GM23338 (cell line): ENCODE results near the gene FBF1. TPM values are rescaled to one million over a fixed set of nuclear protein-coding genes. Genes with fewer than 3 reads are reported as not detected.
"Not testable (repeated sequence)": the region's sequence is repeated elsewhere in the genome, so short reads cannot be mapped to it uniquely, and the experiment has no call there.

Experiments used
- ATAC-seq: fragments of 200-7000 bp; cut with Tn5 transposase; 3 replicates; pipeline ENCODE4 v1.9.1; 2020
- DNase-seq: peaks from one replicate; pipeline ENCODE4 v3.0.0-alpha.2; 2015; ENCODE audit warnings: low spot score
- H2AFZ ChIP-seq: fragments of 200-600 bp; sonication (generic); 2 replicates; pipeline ENCODE4 v1.8.0; 2016; ENCODE audit warnings: antibody characterized with exemption, mild to moderate bottlenecking, moderate library complexity
- H3F3A ChIP-seq: fragments of 200-600 bp; sonication (generic); replicated peaks from 2 replicates; pipeline ENCODE4 v1.8.0; 2017; ENCODE audit warnings: antibody characterized with exemption, mixed run types, low read depth
- H3K27ac ChIP-seq: fragments of 200-600 bp; sonication (generic); 2 replicates; pipeline ENCODE4 v1.6.1; 2016; ENCODE audit warnings: low read depth
- H3K27me3 ChIP-seq: fragments of 200-600 bp; sonication (generic); 2 replicates; pipeline ENCODE4 v1.8.0; 2016; ENCODE audit warnings: mild to moderate bottlenecking, mixed run types, moderate library complexity; ENCODE audit not compliant: insufficient read depth
- H3K36me3 ChIP-seq: fragments of 200-600 bp; sonication (generic); 2 replicates; pipeline ENCODE4 v1.8.0; 2016; ENCODE audit warnings: mild to moderate bottlenecking; ENCODE audit not compliant: insufficient read depth
- H3K4me1 ChIP-seq: fragments of 200-600 bp; sonication (generic); 2 replicates; pipeline ENCODE4 v1.8.0; 2016; ENCODE audit warnings: mild to moderate bottlenecking, moderate library complexity; ENCODE audit not compliant: insufficient read depth
- H3K4me2 ChIP-seq: fragments of 200-600 bp; sonication (generic); 2 replicates; pipeline ENCODE4 v1.7.1; 2017; ENCODE audit warnings: mixed run types
- H3K4me3 ChIP-seq: fragments of 200-600 bp; sonication (generic); 2 replicates; pipeline ENCODE4 v1.6.1; 2016; ENCODE audit warnings: mixed run types
- H3K79me2 ChIP-seq: fragments of 200-600 bp; sonication (generic); replicated peaks from 2 replicates; pipeline ENCODE4 v1.8.0; 2017; ENCODE audit warnings: mild to moderate bottlenecking; ENCODE audit not compliant: insufficient read depth
- H3K9me2 ChIP-seq: fragments of 200-600 bp; sonication (generic); 2 replicates; pipeline ENCODE4 v1.8.0; 2017; ENCODE audit not compliant: insufficient read depth
- H4K20me1 ChIP-seq: fragments of 200-600 bp; sonication (generic); replicated peaks from 2 replicates; pipeline ENCODE4 v1.8.0; 2017; ENCODE audit warnings: mild to moderate bottlenecking; ENCODE audit not compliant: insufficient read depth
- H3K27ac Mint-ChIP-seq: 2 replicates; pipeline ENCODE4 v1.8.0; 2020; ENCODE audit warnings: inconsistent platforms, mild to moderate bottlenecking, moderate library complexity, mixed read lengths
- H3K27me3 Mint-ChIP-seq: 3 replicates; pipeline ENCODE4 v1.8.0; 2022; ENCODE audit warnings: low read depth, mild to moderate bottlenecking, moderate library complexity, mixed read lengths, inconsistent platforms; ENCODE audit not compliant: insufficient read depth, poor library complexity
- H3K36me3 Mint-ChIP-seq: 3 replicates; pipeline ENCODE4 v1.8.0; 2021; ENCODE audit warnings: low read depth, mild to moderate bottlenecking, inconsistent platforms, moderate library complexity, mixed read lengths
- H3K4me1 Mint-ChIP-seq: 3 replicates; pipeline ENCODE4 v1.8.0; 2020; ENCODE audit warnings: mild to moderate bottlenecking, inconsistent platforms, mixed read lengths
- H3K4me3 Mint-ChIP-seq: 3 replicates; pipeline ENCODE4 v1.8.0; 2021; ENCODE audit warnings: moderate library complexity, mild to moderate bottlenecking, inconsistent platforms, mixed read lengths
- H3K9me3 Mint-ChIP-seq: 3 replicates; pipeline ENCODE4 v1.8.0; 2020; ENCODE audit warnings: moderate library complexity, mild to moderate bottlenecking, inconsistent platforms, mixed read lengths
- CREB1 ChIP-seq: fragments of 250-450 bp; sonication (Bioruptor Pico); IDR thresholded peaks from 2 replicates; pipeline ENCODE4 v1.5.0; 2020; ENCODE audit warnings: low read depth, mild to moderate bottlenecking, moderate library complexity
- EZH2 ChIP-seq: fragments of 200-600 bp; sonication (generic); IDR thresholded peaks from one replicate; pipeline ENCODE4 v1.8.0; 2017; ENCODE audit warnings: antibody characterized with exemption, mild to moderate bottlenecking, low read depth; ENCODE audit not compliant: unreplicated experiment
- EZH2phosphoT487 ChIP-seq: fragments of 200-600 bp; sonication (generic); IDR thresholded peaks from one replicate; pipeline ENCODE4 v1.8.1; 2018; ENCODE audit warnings: antibody characterized with exemption; ENCODE audit not compliant: unreplicated experiment
- JUNB ChIP-seq: IDR thresholded peaks from one replicate; pipeline ENCODE4 v1.6.1; 2016; ENCODE audit warnings: antibody characterized with exemption; ENCODE audit not compliant: unreplicated experiment
- NANOG ChIP-seq: IDR thresholded peaks from 2 replicates; pipeline ENCODE4 v1.6.1; 2016; ENCODE audit warnings: antibody characterized with exemption, borderline replicate concordance
- POLR2AphosphoS5 ChIP-seq: IDR thresholded peaks from 2 replicates; pipeline ENCODE4 v1.6.1; 2016; ENCODE audit warnings: antibody characterized with exemption, low read depth
- STAT1 ChIP-seq: IDR thresholded peaks from one replicate; pipeline ENCODE4 v1.6.1; 2016; ENCODE audit warnings: antibody characterized with exemption; ENCODE audit not compliant: unreplicated experiment
- ZNF114 ChIP-seq: fragments of 250-450 bp; sonication (Bioruptor Pico); IDR thresholded peaks from 2 replicates; pipeline ENCODE4 v1.5.0; 2020; ENCODE audit warnings: mild to moderate bottlenecking, moderate library complexity
- ZNF331 ChIP-seq: fragments of 250-450 bp; sonication (Bioruptor Pico); IDR thresholded peaks from 2 replicates; pipeline ENCODE4 v1.5.0; 2020; ENCODE audit warnings: low read depth, mild to moderate bottlenecking, moderate library complexity
- ZNF462 ChIP-seq: fragments of 250-450 bp; sonication (Bioruptor Pico); IDR thresholded peaks from 2 replicates; pipeline ENCODE4 v1.5.0; 2020; ENCODE audit warnings: mild to moderate bottlenecking, moderate library complexity
- polyA plus RNA-seq: library from polyadenylated mRNA; unstranded; fragments of >200 nt; fragmentation: Nextera tagmentation; extraction: Ambion mirVana; gene quantifications from 2 replicates; pipeline ENCODE4 v1.2.1, GENCODE V29; 2016
- total RNA-seq: library from RNA; depleted of rRNA; stranded (reverse); fragments of >200 nt; shearing (Covaris generic); gene quantifications from 2 replicates; pipeline ENCODE4 v1.2.3, GENCODE V29; 2014
- TF ChIP-seq, protein P1 (sequence below): IDR thresholded peaks from 2 replicates; pipeline ENCODE4 v1.6.1; 2016; ENCODE audit warnings: antibody characterized with exemption
- TF ChIP-seq, protein P2 (sequence below), 2 experiments: fragments of 200-600 bp in 1 of 2; sonication (generic) in 1 of 2; conservative IDR thresholded peaks; 2 replicates each; pipeline versions ENCODE4 v1.5.1 to v1.6.1; 2016 to 2017; ENCODE audit warnings: antibody characterized with exemption in 2 of 2, low read depth in 2 of 2, mild to moderate bottlenecking in 2 of 2, moderate library complexity in 1 of 2

The FBF1 gene
- total and polyA plus RNA-seq, 2 experiments from 2014 or later = 8.8 to 11.8 TPM

DNA sequence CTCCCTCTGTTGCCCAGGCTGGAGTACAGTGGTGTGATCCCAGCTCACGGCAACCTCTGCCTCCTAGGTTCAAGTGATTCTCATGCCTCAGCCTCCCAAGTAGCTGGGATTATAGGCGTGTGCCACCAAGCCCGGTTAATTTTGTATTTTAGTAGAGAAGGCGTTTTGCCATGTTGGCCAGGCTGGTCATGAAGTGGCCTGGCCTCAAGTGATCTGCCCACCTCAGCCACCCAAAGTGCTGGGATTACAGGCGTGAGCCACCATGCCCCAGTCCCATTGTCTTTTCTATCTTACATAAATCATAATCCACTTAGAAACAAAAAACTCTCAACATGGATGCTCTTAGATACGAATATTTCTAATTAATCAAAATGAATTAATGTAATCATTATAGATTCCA lies 34.3 kb upstream of the FBF1 start:
- H3K4me3 ChIP-seq, ATAC-seq, H3K27ac Mint-ChIP-seq, H4K20me1 ChIP-seq, H3K4me3 Mint-ChIP-seq, H3K9me2 ChIP-seq, H3K27ac ChIP-seq, H3K4me1 ChIP-seq, DNase-seq, H3K36me3 ChIP-seq, H3K4me2 ChIP-seq, H3K27me3 ChIP-seq, H2AFZ ChIP-seq, H3K9me3 Mint-ChIP-seq: not testable (repeated sequence)
- H3F3A ChIP-seq = peaks cover 14% of the 10 kb centered on the region
- peaks cover 80% of the 10 kb centered on the region for H3K79me2 ChIP-seq
- peaks cover 17% of the 10 kb centered on the region for H3K27me3 Mint-ChIP-seq
- H3K36me3 Mint-ChIP-seq = peaks cover 36% of the 10 kb centered on the region
- H3K4me1 Mint-ChIP-seq = peaks cover 14% of the 10 kb centered on the region; the same call in 2 of the 3 replicates

- Histone ChIP-seq H4K20me1 (peaks cover 12% of the 10 kb centered on the region; the same call in 1 of the 2 replicates), H3K27ac (peak overlapping the region; percentile 46), H3K27me3 (no peaks in the 10 kb centered on the region), H3K4me2 (no peak overlapping the region), H3K36me3 (no peaks in the 10 kb centered on the region), H3K4me3 (no peak overlapping the region), H3F3A (0 out of 2 replicates have a peak, but pooled peaks cover 2% of the 10 kb centered on the region), H3K4me1 (no peaks in the 10 kb centered on the region), H3K79me2 (peaks cover 86% of the 10 kb centered on the region), H2AFZ (no peak overlapping the region), H3K9me2 (no peaks in the 10 kb centered on the region)
- ATAC-seq (no peak), DNase-seq (no peak)
- H3K27ac Mint-ChIP-seq = no peak overlapping the region
- no peaks in the 10 kb centered on the region for H3K9me3 Mint-ChIP-seq
- no peak overlapping the region for H3K4me3 Mint-ChIP-seq
- peaks cover 4% of the 10 kb centered on the region for H3K27me3 Mint-ChIP-seq
- peaks cover 1% of the 10 kb centered on the region; the same call in 1 of the 3 replicates for H3K4me1 Mint-ChIP-seq
- H3K36me3 Mint-ChIP-seq = peaks cover 25% of the 10 kb centered on the region
- TF ChIP-seq POLR2AphosphoS5 (no peak), ZNF462 (no peak), EZH2 (no peak), EZH2phosphoT487 (no peak), CREB1 (CRISPR knock-in tag) (no peak), ZNF331 (CRISPR knock-in tag) (no peak), STAT1 (no peak), JUNB (no peak), NANOG (no peak), ZNF114 (CRISPR knock-in tag) (no peak)
- TF ChIP-seq, protein P1, sequence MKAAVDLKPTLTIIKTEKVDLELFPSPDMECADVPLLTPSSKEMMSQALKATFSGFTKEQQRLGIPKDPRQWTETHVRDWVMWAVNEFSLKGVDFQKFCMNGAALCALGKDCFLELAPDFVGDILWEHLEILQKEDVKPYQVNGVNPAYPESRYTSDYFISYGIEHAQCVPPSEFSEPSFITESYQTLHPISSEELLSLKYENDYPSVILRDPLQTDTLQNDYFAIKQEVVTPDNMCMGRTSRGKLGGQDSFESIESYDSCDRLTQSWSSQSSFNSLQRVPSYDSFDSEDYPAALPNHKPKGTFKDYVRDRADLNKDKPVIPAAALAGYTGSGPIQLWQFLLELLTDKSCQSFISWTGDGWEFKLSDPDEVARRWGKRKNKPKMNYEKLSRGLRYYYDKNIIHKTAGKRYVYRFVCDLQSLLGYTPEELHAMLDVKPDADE = no peak
- TF ChIP-seq, protein P2, sequence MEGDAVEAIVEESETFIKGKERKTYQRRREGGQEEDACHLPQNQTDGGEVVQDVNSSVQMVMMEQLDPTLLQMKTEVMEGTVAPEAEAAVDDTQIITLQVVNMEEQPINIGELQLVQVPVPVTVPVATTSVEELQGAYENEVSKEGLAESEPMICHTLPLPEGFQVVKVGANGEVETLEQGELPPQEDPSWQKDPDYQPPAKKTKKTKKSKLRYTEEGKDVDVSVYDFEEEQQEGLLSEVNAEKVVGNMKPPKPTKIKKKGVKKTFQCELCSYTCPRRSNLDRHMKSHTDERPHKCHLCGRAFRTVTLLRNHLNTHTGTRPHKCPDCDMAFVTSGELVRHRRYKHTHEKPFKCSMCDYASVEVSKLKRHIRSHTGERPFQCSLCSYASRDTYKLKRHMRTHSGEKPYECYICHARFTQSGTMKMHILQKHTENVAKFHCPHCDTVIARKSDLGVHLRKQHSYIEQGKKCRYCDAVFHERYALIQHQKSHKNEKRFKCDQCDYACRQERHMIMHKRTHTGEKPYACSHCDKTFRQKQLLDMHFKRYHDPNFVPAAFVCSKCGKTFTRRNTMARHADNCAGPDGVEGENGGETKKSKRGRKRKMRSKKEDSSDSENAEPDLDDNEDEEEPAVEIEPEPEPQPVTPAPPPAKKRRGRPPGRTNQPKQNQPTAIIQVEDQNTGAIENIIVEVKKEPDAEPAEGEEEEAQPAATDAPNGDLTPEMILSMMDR (conservative IDR thresholded peaks at IDR 0.05; ENCODE audit: low read depth in 2 of 2) = no peak
Observed at GRCh38 chr17:75970626-75971025, 29.8 kb upstream of the FBF1 start.
